Keratinocyte (primary cell): ENCODE results near the gene ZMIZ1.

Experiments used
- CTCF ChIP-seq, 3 experiments: IDR thresholded peaks in 1 of 3; conservative IDR thresholded peaks in 1 of 3; optimal IDR thresholded peaks in 1 of 3; 2 replicates in 2 of 3; 3 replicates in 1 of 3; pipeline versions ENCODE3 to v1.5.1; 2011; ENCODE audit warnings: low read length in 3 of 3, mild to moderate bottlenecking in 3 of 3, moderate library complexity in 2 of 3, control low read depth in 1 of 3, inconsistent platforms in 1 of 3; ENCODE audit not compliant: insufficient read depth in 2 of 3; ENCODE audit errors: extremely low read depth in 1 of 3
- EZH2 ChIP-seq: IDR thresholded peaks from one replicate; pipeline ENCODE4 v1.6.1; 2012; ENCODE audit warnings: inconsistent platforms, mild to moderate bottlenecking, low read length, moderate library complexity

- TF ChIP-seq CTCF (optimal IDR thresholded peaks at IDR 0.05 in 1 of 3, IDR thresholded peaks at IDR 0.05 in 1 of 3, conservative IDR thresholded peaks at IDR 0.05 in 1 of 3; ENCODE audit: extremely low read depth in 1 of 3, insufficient read depth in 2 of 3, low read length in 3 of 3), result no peak
- no peak for TF ChIP-seq EZH2
Measured at GRCh38 chr10:79123547-79123963, 54.8 kb downstream of the ZMIZ1 start.
